ENCODE measurements around the gene SPTAN1. TPM values are rescaled to one million over a fixed set of nuclear protein-coding genes. Genes with fewer than 3 reads are reported as not detected.
"Not testable (repeated sequence)": the region's sequence is repeated elsewhere in the genome, so short reads cannot be mapped to it uniquely, and the experiment has no call there.

SPTAN1 gene
- total RNA-seq, result 213 and 279 TPM in 2 replicates

- no peaks in the 10 kb centered on the region for H3K27me3 ChIP-seq (ENCODE audit: control insufficient read depth, insufficient read depth, low read length)
- no peaks in the 10 kb centered on the region for H3K36me3 ChIP-seq (ENCODE audit: control insufficient read depth, insufficient read depth, low read length)
- peak within 1 kb of the TSS; percentile 92 for H3K4me3 ChIP-seq (ENCODE audit: low read depth, low read length)
- no peak for TF ChIP-seq CTCF (IDR thresholded peaks at IDR 0.05; ENCODE audit: insufficient read depth, low read length, poor library complexity, severe bottlenecking)
- no peak for DNase-seq (ENCODE audit: low read depth)
Observed at GRCh38 chr9:128552153-128552743, at the start of gene SPTAN1. TSS of gene SPTAN1 (plus strand) at chr9:128552587. CDS start at chr9:128566741, 14,154 bp downstream.

- not testable (repeated sequence) for H3K4me3 ChIP-seq (ENCODE audit: low read depth, low read length)
Observed at GRCh38 chr9:128503415-128503825, 49.0 kb upstream of the SPTAN1 start.

GRCh38 chr9:128503870-128504269 is 48.5 kb upstream of the SPTAN1 start:
- no peak for TF ChIP-seq CTCF (IDR thresholded peaks at IDR 0.05; ENCODE audit: insufficient read depth, low read length, poor library complexity, severe bottlenecking)
- H3K4me3 ChIP-seq (ENCODE audit: low read depth, low read length), result peak overlapping the region; percentile 65
- no peak for DNase-seq (ENCODE audit: low read depth)
- H3K36me3 ChIP-seq (ENCODE audit: control insufficient read depth, insufficient read depth, low read length), result no peaks in the 10 kb centered on the region
- H3K27me3 ChIP-seq (ENCODE audit: control insufficient read depth, insufficient read depth, low read length), result no peaks in the 10 kb centered on the region

More at GRCh38 chr9:128503415-128503825, 49.0 kb upstream of the SPTAN1 start:
- H3K36me3 ChIP-seq (ENCODE audit: control insufficient read depth, insufficient read depth, low read length); DNase-seq (ENCODE audit: low read depth); H3K27me3 ChIP-seq (ENCODE audit: control insufficient read depth, insufficient read depth, low read length): not testable (repeated sequence)

GRCh38 chr9:128504485-128505413 is 47.6 kb upstream of the SPTAN1 start, which contains the start of gene GLE1:
TSS of gene GLE1 (plus strand) at chr9:128504719. CDS start at chr9:128504806, 87 bp downstream.
- H3K4me3 ChIP-seq (ENCODE audit: low read depth, low read length), result peak within 1 kb of the TSS; percentile 65
- no peak for TF ChIP-seq CTCF (IDR thresholded peaks at IDR 0.05; ENCODE audit: insufficient read depth, low read length, poor library complexity, severe bottlenecking)
- no peaks in the 10 kb centered on the region for H3K36me3 ChIP-seq (ENCODE audit: control insufficient read depth, insufficient read depth, low read length)
- DNase-seq (ENCODE audit: low read depth), result peak; percentile 56
- no peaks in the 10 kb centered on the region for H3K27me3 ChIP-seq (ENCODE audit: control insufficient read depth, insufficient read depth, low read length)

GRCh38 chr9:128505414-128505765 is 47.0 kb upstream of the SPTAN1 start:
- H3K27me3 ChIP-seq (ENCODE audit: control insufficient read depth, insufficient read depth, low read length), result no peaks in the 10 kb centered on the region
- DNase-seq (ENCODE audit: low read depth), result no peak
- H3K4me3 ChIP-seq (ENCODE audit: low read depth, low read length), result peak overlapping the region; percentile 65
- no peak for TF ChIP-seq CTCF (IDR thresholded peaks at IDR 0.05; ENCODE audit: insufficient read depth, low read length, poor library complexity, severe bottlenecking)
- no peaks in the 10 kb centered on the region for H3K36me3 ChIP-seq (ENCODE audit: control insufficient read depth, insufficient read depth, low read length)

- H3K36me3 ChIP-seq (ENCODE audit: control insufficient read depth, insufficient read depth, low read length); H3K27me3 ChIP-seq (ENCODE audit: control insufficient read depth, insufficient read depth, low read length); H3K4me3 ChIP-seq (ENCODE audit: low read depth, low read length); DNase-seq (ENCODE audit: low read depth): not testable (repeated sequence)
Observed at GRCh38 chr9:128505906-128506305, 46.5 kb upstream of the SPTAN1 start.
